PFSK-1 (cell line): ENCODE measurements around the gene IFNA5.

ENCODE experiments used
- POLR2AphosphoS5 ChIP-seq: IDR thresholded peaks from 2 replicates; pipeline ENCODE4 v1.6.1; 2012; ENCODE audit warnings: low read depth, mild to moderate bottlenecking, control low read depth, low read length, moderate library complexity
- SIN3A ChIP-seq: IDR thresholded peaks from 2 replicates; pipeline ENCODE4 v1.6.1; 2012; ENCODE audit warnings: mild to moderate bottlenecking, low read length, moderate library complexity, borderline replicate concordance; ENCODE audit not compliant: insufficient read depth
- TAF1 ChIP-seq: IDR thresholded peaks from 2 replicates; pipeline ENCODE4 v1.6.1; 2012; ENCODE audit warnings: low read length, control low read depth, borderline replicate concordance; ENCODE audit not compliant: insufficient read depth

GRCh38 chr9:21320465-21320864, 15.4 kb upstream of the IFNA5 start:
- no peak for TF ChIP-seq TAF1
- no peak for TF ChIP-seq POLR2AphosphoS5
- TF ChIP-seq SIN3A = no peak
